ENCODE results near the gene DCAF8L1.
"Not testable (repeated sequence)": the region's sequence is repeated elsewhere in the genome, so short reads cannot be mapped to it uniquely, and the experiment has no call there.

Gene DCAF8L1

GRCh38 chrX:27981349-27981748, at the start of gene DCAF8L1:
DCAF8L1 (minus strand) TSS chrX:27981449; CDS start chrX:27981334, 115 bp downstream.
- DNase-seq (ENCODE audit: low read depth) = no peak

- no peak for DNase-seq (ENCODE audit: low read depth)
These were observed 41.1 kb upstream of the DCAF8L1 start for GRCh38 chrX:28022371-28022770.

- no peak for DNase-seq (ENCODE audit: low read depth)
These were observed 35.6 kb upstream of the DCAF8L1 start for GRCh38 chrX:28016823-28017222.

GRCh38 chrX:28015993-28016392, 34.7 kb upstream of the DCAF8L1 start:
- DNase-seq (ENCODE audit: low read depth) = no peak

- DNase-seq (ENCODE audit: low read depth) = no peak
These were observed 29.6 kb upstream of the DCAF8L1 start for GRCh38 chrX:28010875-28011274.

- DNase-seq (ENCODE audit: low read depth) = no peak
These were observed 17.4 kb upstream of the DCAF8L1 start for GRCh38 chrX:27998666-27999065.

GRCh38 chrX:27997622-27998021, 16.4 kb upstream of the DCAF8L1 start:
- DNase-seq (ENCODE audit: low read depth) = no peak

- DNase-seq (ENCODE audit: low read depth) = no peak
These were observed 14.9 kb upstream of the DCAF8L1 start for GRCh38 chrX:27996132-27996531.

- no peak for DNase-seq (ENCODE audit: low read depth)
These were observed 14.4 kb upstream of the DCAF8L1 start for GRCh38 chrX:27995611-27996010.

GRCh38 chrX:27987862-27988646, 6.8 kb upstream of the DCAF8L1 start:
- no peak for DNase-seq (ENCODE audit: low read depth)

GRCh38 chrX:27976934-27977333, 4.3 kb downstream of the DCAF8L1 start:
- DNase-seq (ENCODE audit: low read depth) = not testable (repeated sequence)

GRCh38 chrX:27976284-27976683, 5.0 kb downstream of the DCAF8L1 start:
- peak; percentile 61 for DNase-seq (ENCODE audit: low read depth)

GRCh38 chrX:27968878-27969277, 12.4 kb downstream of the DCAF8L1 start:
- no peak for DNase-seq (ENCODE audit: low read depth)

- no peak for DNase-seq (ENCODE audit: low read depth)
These were observed 12.9 kb downstream of the DCAF8L1 start for GRCh38 chrX:27968352-27968751.

- peak; percentile 53 for DNase-seq (ENCODE audit: low read depth)
These were observed 14.3 kb downstream of the DCAF8L1 start for GRCh38 chrX:27966955-27967354.

- DNase-seq (ENCODE audit: low read depth) = no peak
These were observed 14.8 kb downstream of the DCAF8L1 start for GRCh38 chrX:27966492-27966891.

GRCh38 chrX:27965348-27965747, 15.9 kb downstream of the DCAF8L1 start:
- DNase-seq (ENCODE audit: low read depth) = not testable (repeated sequence)

- no peak for DNase-seq (ENCODE audit: low read depth)
These were observed 16.8 kb downstream of the DCAF8L1 start for GRCh38 chrX:27964432-27964831.

- DNase-seq (ENCODE audit: low read depth) = not testable (repeated sequence)
These were observed 20.8 kb downstream of the DCAF8L1 start for GRCh38 chrX:27960410-27960809.

- no peak for DNase-seq (ENCODE audit: low read depth)
These were observed 28.1 kb downstream of the DCAF8L1 start for GRCh38 chrX:27953171-27953570.

- no peak for DNase-seq (ENCODE audit: low read depth)
These were observed 47.9 kb downstream of the DCAF8L1 start for GRCh38 chrX:27933361-27933760.
